Cardiac muscle cell (in vitro differentiated cells and primary cell): ENCODE data around the gene CD164L2. TPM values are rescaled to one million over a fixed set of nuclear protein-coding genes. Genes with fewer than 3 reads are reported as not detected.
"Not testable (repeated sequence)": the region's sequence is repeated elsewhere in the genome, so short reads cannot be mapped to it uniquely, and the experiment has no call there.

ENCODE experiments used
- DNase-seq, 2 donors: peaks; one replicate each; pipeline versions ENCODE4 v3.0.0 to v3.0.0-alpha.2; 2010 to 2017; ENCODE audit warnings: low read depth in 1 of 2, low spot score in 1 of 2
- H3K27ac ChIP-seq: fragments of 200-600 bp; sonication (generic); 2 replicates; pipeline ENCODE4 v1.5.1; 2016
- H3K27me3 ChIP-seq: fragments of 200-600 bp; sonication (generic); 2 replicates; pipeline ENCODE4 v1.6.0; 2016; ENCODE audit warnings: control low read depth
- H3K36me3 ChIP-seq: fragments of 200-600 bp; sonication (generic); 2 replicates; pipeline ENCODE4 v1.5.1; 2016; ENCODE audit warnings: control low read depth
- H3K4me1 ChIP-seq: fragments of 200-600 bp; sonication (generic); 2 replicates; pipeline ENCODE4 v1.8.1; 2017; ENCODE audit warnings: low read depth, mild to moderate bottlenecking, mixed run types
- H3K4me3 ChIP-seq: fragments of 200-600 bp; sonication (generic); 2 replicates; pipeline ENCODE4 v1.5.1; 2016; ENCODE audit warnings: mild to moderate bottlenecking
- H3K9me3 ChIP-seq: fragments of 200-600 bp; sonication (generic); 2 replicates; pipeline ENCODE4 v1.5.1; 2017; ENCODE audit warnings: low read depth, mild to moderate bottlenecking, control low read depth
- polyA plus RNA-seq: library from polyadenylated mRNA; unstranded; fragments of >200 nt; fragmentation: Nextera tagmentation; extraction: Ambion mirVana; gene quantifications from 2 replicates; pipeline ENCODE4 v1.2.1, GENCODE V29; 2016
- total RNA-seq: library from RNA; depleted of rRNA; stranded (reverse); fragments of >200 nt; gene quantifications from 2 replicates; pipeline ENCODE4 v1.2.3, GENCODE V29; 2016
- TF ChIP-seq, protein P1 (sequence below): IDR thresholded peaks from 2 replicates; pipeline ENCODE4 v1.5.1; 2012; ENCODE audit warnings: low read depth, mild to moderate bottlenecking, low read length

The CD164L2 gene
- total and polyA plus RNA-seq, 2 experiments from 2014 or later, result 0.24 to 0.62 TPM

DNA sequence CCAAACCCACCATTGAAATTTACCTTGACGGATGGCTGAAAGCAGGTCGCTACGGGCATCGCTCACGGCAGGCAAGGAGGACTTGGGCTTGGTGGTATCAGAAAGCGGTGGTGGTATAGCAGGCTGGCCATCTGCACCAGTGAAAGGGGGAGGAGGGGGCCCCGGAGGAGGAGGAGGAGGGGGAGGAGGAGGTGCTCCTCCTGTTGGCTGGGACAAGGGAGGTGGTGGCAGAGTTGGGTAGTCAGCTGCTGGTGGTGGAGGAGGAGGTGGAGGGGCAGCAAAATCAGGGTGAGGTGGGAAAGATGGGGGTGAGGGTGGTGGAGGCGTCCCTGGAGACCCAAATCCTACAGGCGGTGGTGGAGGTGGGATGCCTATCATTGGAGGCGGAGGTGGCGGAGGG, 26.5 kb upstream of the CD164L2 start:
- no peak overlapping the region for H3K4me3 ChIP-seq
- H3K27ac ChIP-seq, result no peak overlapping the region
- no peaks in the 10 kb centered on the region for H3K27me3 ChIP-seq
- H3K36me3 ChIP-seq, result peaks cover 52% of the 10 kb centered on the region
- TF ChIP-seq, protein P1, sequence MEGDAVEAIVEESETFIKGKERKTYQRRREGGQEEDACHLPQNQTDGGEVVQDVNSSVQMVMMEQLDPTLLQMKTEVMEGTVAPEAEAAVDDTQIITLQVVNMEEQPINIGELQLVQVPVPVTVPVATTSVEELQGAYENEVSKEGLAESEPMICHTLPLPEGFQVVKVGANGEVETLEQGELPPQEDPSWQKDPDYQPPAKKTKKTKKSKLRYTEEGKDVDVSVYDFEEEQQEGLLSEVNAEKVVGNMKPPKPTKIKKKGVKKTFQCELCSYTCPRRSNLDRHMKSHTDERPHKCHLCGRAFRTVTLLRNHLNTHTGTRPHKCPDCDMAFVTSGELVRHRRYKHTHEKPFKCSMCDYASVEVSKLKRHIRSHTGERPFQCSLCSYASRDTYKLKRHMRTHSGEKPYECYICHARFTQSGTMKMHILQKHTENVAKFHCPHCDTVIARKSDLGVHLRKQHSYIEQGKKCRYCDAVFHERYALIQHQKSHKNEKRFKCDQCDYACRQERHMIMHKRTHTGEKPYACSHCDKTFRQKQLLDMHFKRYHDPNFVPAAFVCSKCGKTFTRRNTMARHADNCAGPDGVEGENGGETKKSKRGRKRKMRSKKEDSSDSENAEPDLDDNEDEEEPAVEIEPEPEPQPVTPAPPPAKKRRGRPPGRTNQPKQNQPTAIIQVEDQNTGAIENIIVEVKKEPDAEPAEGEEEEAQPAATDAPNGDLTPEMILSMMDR, result no peak
- no peak for DNase-seq
- peaks cover 9% of the 10 kb centered on the region for H3K4me1 ChIP-seq
- no peaks in the 10 kb centered on the region for H3K9me3 ChIP-seq

DNA sequence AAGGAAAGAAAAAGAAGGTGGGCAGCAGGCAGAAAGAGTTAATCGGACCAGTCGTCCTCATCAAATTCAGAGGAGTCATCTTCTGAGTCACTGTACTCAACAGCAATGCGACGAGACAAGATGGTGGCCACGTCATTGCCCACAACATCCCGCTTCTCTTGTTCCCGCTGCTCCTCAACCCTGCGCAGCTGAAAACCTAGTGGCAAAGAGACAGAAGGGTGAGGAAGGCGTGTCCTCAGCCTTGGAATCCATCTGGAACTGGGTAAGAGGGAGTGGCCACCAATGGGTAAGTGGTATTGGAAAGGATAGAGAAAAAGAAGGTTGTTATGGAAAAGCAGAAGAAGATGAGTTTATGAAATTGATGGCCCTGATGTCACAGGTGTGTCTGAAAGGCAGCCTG, 25.0 kb upstream of the CD164L2 start:
- no peaks in the 10 kb centered on the region for H3K9me3 ChIP-seq
- peak overlapping the region; percentile 22 for H3K27ac ChIP-seq
- H3K36me3 ChIP-seq, result peaks cover 39% of the 10 kb centered on the region
- H3K27me3 ChIP-seq, result no peaks in the 10 kb centered on the region
- H3K4me3 ChIP-seq, result no peak overlapping the region
- H3K4me1 ChIP-seq, result peaks cover 13% of the 10 kb centered on the region
- TF ChIP-seq, protein P1, result no peak
- DNase-seq, result no peak

DNA sequence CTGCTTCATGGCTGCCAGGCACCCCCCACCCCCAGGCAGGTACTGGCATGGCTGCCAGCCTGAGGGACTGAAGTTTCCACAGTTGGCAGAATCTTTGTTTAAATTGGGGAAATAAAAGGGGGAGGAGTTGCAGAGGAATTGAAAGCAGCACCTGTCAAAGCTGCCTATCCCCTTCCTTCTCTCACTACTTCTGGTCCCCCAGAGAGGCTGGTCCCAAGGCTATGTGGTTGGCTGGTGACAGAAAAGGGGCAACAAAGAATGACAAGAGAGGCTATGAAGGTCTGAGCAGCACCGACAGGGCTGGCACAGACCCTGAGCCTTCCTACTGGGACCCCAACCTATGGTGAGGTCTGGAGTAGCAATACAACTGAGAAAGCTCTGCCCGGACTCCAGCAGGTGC, 23.7 kb upstream of the CD164L2 start:
- not testable (repeated sequence) for H3K4me3 ChIP-seq, H3K27me3 ChIP-seq, H3K9me3 ChIP-seq, DNase-seq
- Histone ChIP-seq H3K4me1 (peaks cover 19% of the 10 kb centered on the region), H3K27ac (peak overlapping the region; percentile 88), H3K36me3 (peaks cover 26% of the 10 kb centered on the region)

DNA sequence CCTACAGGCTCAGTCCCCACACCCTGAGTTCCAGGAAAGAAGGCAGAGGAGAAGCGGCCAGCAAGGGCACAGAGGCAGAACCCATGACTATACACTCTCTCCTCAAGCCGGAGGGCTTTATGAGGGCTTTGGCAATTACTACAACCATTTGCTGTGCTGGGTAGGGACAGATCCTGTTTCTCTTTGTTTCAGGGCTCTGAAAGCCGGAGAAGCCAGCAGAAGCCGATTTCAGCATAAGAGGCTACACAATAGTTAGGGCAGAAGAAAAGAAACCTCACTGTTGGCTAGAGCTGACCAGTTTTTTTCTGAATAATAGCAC, 23.2 kb upstream of the CD164L2 start:
- Histone ChIP-seq H3K4me1 (peaks cover 19% of the 10 kb centered on the region), H3K27ac (peak overlapping the region; percentile 88), H3K4me3 (no peak overlapping the region), H3K36me3 (peaks cover 24% of the 10 kb centered on the region), H3K9me3 (no peaks in the 10 kb centered on the region), H3K27me3 (no peaks in the 10 kb centered on the region)
- TF ChIP-seq, protein P1, result no peak
- no peak for DNase-seq

DNA sequence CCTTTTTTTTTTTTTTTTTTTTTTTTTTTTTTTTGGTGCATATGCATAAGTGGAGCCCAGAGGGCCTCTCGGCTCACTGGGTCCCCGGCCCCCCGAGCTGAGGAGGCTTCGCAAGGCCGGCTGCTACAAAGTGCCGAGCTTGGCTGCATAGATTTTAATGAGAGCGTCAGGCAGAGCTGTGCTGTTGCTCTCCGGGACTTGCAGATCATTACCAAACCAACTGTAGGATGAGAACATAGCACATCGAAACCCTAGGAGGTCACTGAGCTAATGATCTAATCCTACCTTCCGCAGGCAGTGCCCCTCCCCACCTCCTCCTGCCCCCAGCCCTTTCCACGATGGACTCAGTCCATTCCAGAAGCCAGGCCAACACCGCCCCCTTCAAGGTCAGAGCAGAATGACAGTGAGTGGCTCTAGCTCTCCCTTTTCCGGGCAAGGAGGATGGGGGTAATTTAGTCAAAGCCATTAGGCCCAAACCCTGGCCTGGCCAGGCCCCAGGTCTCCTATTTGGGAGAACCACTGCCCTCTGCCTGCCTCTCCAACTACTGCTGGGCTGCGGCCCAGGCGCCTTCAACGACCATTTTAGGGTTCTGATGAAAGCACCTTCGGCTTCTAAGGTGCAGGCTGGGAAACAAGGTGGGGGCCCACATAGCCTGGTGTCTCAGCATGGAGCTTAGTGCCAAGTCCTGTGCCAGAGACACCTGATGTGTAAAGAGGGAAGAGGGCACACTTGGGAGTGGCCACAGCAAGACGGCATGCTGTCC, 22.6 kb upstream of the CD164L2 start:
- not testable (repeated sequence) for DNase-seq, H3K4me3 ChIP-seq, H3K9me3 ChIP-seq, H3K27me3 ChIP-seq
- Histone ChIP-seq H3K36me3 (peaks cover 20% of the 10 kb centered on the region), H3K27ac (peak overlapping the region; percentile 88), H3K4me1 (peaks cover 19% of the 10 kb centered on the region)
- TF ChIP-seq, protein P1, result peak; percentile 8

DNA sequence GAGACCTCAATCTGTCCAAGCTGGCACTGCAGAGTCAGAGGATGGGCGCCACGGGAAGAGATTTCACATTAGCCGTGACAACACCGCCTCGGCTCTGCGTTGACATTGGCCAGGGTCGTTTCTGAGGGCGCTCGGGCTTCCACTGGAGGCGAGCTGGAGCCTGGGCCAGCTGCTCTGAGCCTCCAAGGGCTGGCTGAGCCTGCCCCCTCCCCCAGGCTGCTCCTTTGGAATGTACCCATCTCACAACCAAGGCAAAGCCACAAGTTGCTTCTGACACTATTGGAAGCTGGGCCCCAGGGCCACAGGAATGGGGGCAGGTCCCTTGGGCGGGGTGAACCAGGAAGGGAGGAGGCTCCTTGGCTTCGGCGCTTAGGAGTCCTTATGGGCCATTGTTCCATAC, 21.9 kb upstream of the CD164L2 start:
- peak overlapping the region; percentile 85 for H3K27ac ChIP-seq
- peak; percentile 49 to 87 for DNase-seq
- TF ChIP-seq, protein P1, result no peak
- H3K4me3 ChIP-seq, result no peak overlapping the region
- no peaks in the 10 kb centered on the region for H3K27me3 ChIP-seq
- peaks cover 13% of the 10 kb centered on the region for H3K36me3 ChIP-seq
- H3K9me3 ChIP-seq, result no peaks in the 10 kb centered on the region
- H3K4me1 ChIP-seq, result peaks cover 19% of the 10 kb centered on the region
